HepG2 (cell line): ENCODE results near the gene MFSD2B. TPM values are rescaled to one million over a fixed set of nuclear protein-coding genes. Genes with fewer than 3 reads are reported as not detected.
A peak's percentile ranks its signal among the peaks of the same experiment; 100 is the strongest.
"Not testable (repeated sequence)": the region's sequence is repeated elsewhere in the genome, so short reads cannot be mapped to it uniquely, and the experiment has no call there.

ENCODE experiments used
- ATAC-seq: fragments of 200-7000 bp; cut with Tn5 transposase; 3 replicates; pipeline ENCODE4 v1.9.1; 2020; ENCODE audit warnings: mild to moderate bottlenecking, moderate library complexity
- BruUV-seq: library from RNA; stranded (reverse); fragments of 400-500 nt; replicated peaks from 2 replicates; lab custom pipeline; 2021; lab: Mats Ljungman, UMichigan
- CTCF ChIA-PET: fragments of 300-600 bp; formaldehyde crosslinking; extraction: SDS; loops from one replicate; lab custom pipeline; 2021; ENCODE audit warnings: low total read pairs, inconsistent platforms, low intra/inter-chr PET ratio; lab: Yijun Ruan, JAX
- POLR2A ChIA-PET: fragments of 350-600 bp; sonication (Branson Sonifier 250); formaldehyde crosslinking; loops from one replicate; lab custom pipeline; 2020; ENCODE audit warnings: antibody characterized with exemption, inconsistent platforms; lab: Yijun Ruan, JAX
- DNase-seq: peaks from one replicate; pipeline ENCODE4 v3.0.0-alpha.2; 2015; ENCODE audit warnings: low spot score
- FAIRE-seq: peaks from 3 replicates; lab custom pipeline; 2011; peaks lifted over from hg19 to GRCh38; lab: Jason Lieb, UNC
- H2AFZ ChIP-seq: one replicate; pipeline ENCODE4 v1.6.1; 2011; ENCODE audit warnings: low read length, inconsistent platforms
- H3K27ac ChIP-seq: fragments of 300-600 bp; 3 replicates; pipeline ENCODE4 v1.8.0; 2011; ENCODE audit warnings: mixed run types, mild to moderate bottlenecking, mixed read lengths, low read length, inconsistent platforms; ENCODE audit not compliant: insufficient read depth; ENCODE audit errors: extremely low read length
- H3K27me3 ChIP-seq, 2 experiments: fragments of 200-600 bp in 1 of 2; 2 replicates in 1 of 2; 3 replicates in 1 of 2; pipeline versions ENCODE4 v1.6.0 to v1.8.0; 2011; ENCODE audit warnings: low read length in 2 of 2, mild to moderate bottlenecking in 2 of 2, moderate library complexity in 2 of 2, inconsistent platforms in 1 of 2; ENCODE audit not compliant: insufficient read depth in 2 of 2, control insufficient read depth in 1 of 2
- H3K36me3 ChIP-seq, 2 experiments: fragments of 200-600 bp in 1 of 2; replicated peaks in 1 of 2; 2 replicates in 1 of 2; 3 replicates in 1 of 2; pipeline versions ENCODE4 v1.5.1 to v1.8.0; 2011; ENCODE audit warnings: low read length in 2 of 2, inconsistent platforms in 1 of 2; ENCODE audit not compliant: insufficient read depth in 2 of 2, control insufficient read depth in 1 of 2
- H3K4me1 ChIP-seq: 2 replicates; pipeline ENCODE4 v1.5.1; 2012; ENCODE audit warnings: low read length, inconsistent platforms; ENCODE audit not compliant: insufficient read depth
- H3K4me2 ChIP-seq: 2 replicates; pipeline ENCODE4 v1.6.0; 2011; ENCODE audit warnings: low read depth, low read length, inconsistent platforms
- H3K4me3 ChIP-seq, 3 experiments: fragments of 200-600 bp in 1 of 3; sonication (generic), shearing (Covaris generic) in 1 of 3; replicated peaks in 1 of 3; 2 replicates each; pipeline ENCODE4 v1.5.1; 2011 to 2016; ENCODE audit warnings: low read length in 3 of 3, inconsistent platforms in 2 of 3, low read depth in 2 of 3, mild to moderate bottlenecking in 2 of 3, control low read depth in 1 of 3, mixed read lengths in 1 of 3; ENCODE audit not compliant: insufficient read depth in 1 of 3
- H3K79me2 ChIP-seq: one replicate; pipeline ENCODE4 v1.6.1; 2011; ENCODE audit warnings: low read length, inconsistent platforms; ENCODE audit not compliant: insufficient read depth
- H3K9ac ChIP-seq: 2 replicates; pipeline ENCODE4 v1.6.0; 2011; ENCODE audit warnings: mild to moderate bottlenecking, low read depth, low read length, inconsistent platforms; ENCODE audit not compliant: insufficient read depth
- H3K9me3 ChIP-seq: 2 replicates; pipeline ENCODE4 v1.5.1; 2012; ENCODE audit warnings: mild to moderate bottlenecking, low read length
- H4K20me1 ChIP-seq: 2 replicates; pipeline ENCODE4 v1.6.0; 2011; ENCODE audit warnings: inconsistent platforms, mild to moderate bottlenecking, low read length, moderate library complexity; ENCODE audit not compliant: insufficient read depth
- EP300 ChIP-seq, 3 experiments: sonication (generic) in 1 of 3; formaldehyde crosslinking in 1 of 3; IDR thresholded peaks; 2 replicates each; pipeline versions ENCODE4 v1.5.1 to v1.6.1; 2011 to 2020; ENCODE audit warnings: low read depth in 2 of 3, low read length in 2 of 3, borderline replicate concordance in 1 of 3, improper control_type of control experiment in 1 of 3, mild to moderate bottlenecking in 1 of 3, missing genetic modification reagents in 1 of 3, moderate library complexity in 1 of 3
- PATZ1 ChIP-seq: sonication (generic); formaldehyde crosslinking; IDR thresholded peaks from 2 replicates; pipeline ENCODE4 v1.4.0; 2020; ENCODE audit warnings: missing genetic modification reagents
- PHF21A ChIP-seq: sonication (generic); formaldehyde crosslinking; IDR thresholded peaks from 2 replicates; pipeline ENCODE4 v1.5.0; 2020; ENCODE audit warnings: mild to moderate bottlenecking, missing genetic modification reagents
- POLR2A ChIP-seq, 2 experiments: IDR thresholded peaks; 2 replicates each; pipeline ENCODE4 v1.6.1; 2011; ENCODE audit warnings: low read depth in 2 of 2, low read length in 2 of 2, mild to moderate bottlenecking in 1 of 2, moderate library complexity in 1 of 2; ENCODE audit not compliant: insufficient read depth in 1 of 2
- ZNF121 ChIP-seq: sonication (generic); formaldehyde crosslinking; IDR thresholded peaks from 2 replicates; pipeline ENCODE4 v1.5.0; 2020; ENCODE audit warnings: mild to moderate bottlenecking, missing genetic modification reagents
- ZNF280B ChIP-seq: sonication (generic); formaldehyde crosslinking; IDR thresholded peaks from 2 replicates; pipeline ENCODE4 v1.5.0; 2020; ENCODE audit warnings: missing genetic modification reagents, mild to moderate bottlenecking, borderline replicate concordance
- ZNF639 ChIP-seq: conservative IDR thresholded peaks from 2 replicates; pipeline ENCODE4 v1.6.1; 2018; ENCODE audit warnings: missing genetic modification reagents
- ZNF652 ChIP-seq: IDR thresholded peaks from 2 replicates; pipeline ENCODE4 v1.6.1; 2016; ENCODE audit warnings: low read depth, borderline replicate concordance
- ZNF792 ChIP-seq: IDR thresholded peaks from 2 replicates; pipeline ENCODE4 v1.6.1; 2016
- WGBS: methylation state at CpG from one replicate; pipeline ENCODE4 v1.1.6; 2017; ENCODE audit warnings: low lambda C conversion rate; 5-methylcytosine and 5-hydroxymethylcytosine counted together
- in situ Hi-C: cut with HindIII; loops from 2 replicates; pipeline ENCODE4 v1.10.0; 2017; ENCODE audit warnings: low pct_unique_long_range_greater_than_20kb; ENCODE audit not compliant: extremely low pct_ligation_motif_present
- intact Hi-C: fragments of 100-400 bp; cut with micrococcal nuclease; formaldehyde crosslinking; loops from one replicate; pipeline ENCODE4 v1.10.0; 2022; ENCODE audit not compliant: unreplicated experiment
- polyA plus RNA-seq, 8 experiments: library from polyadenylated mRNA; depleted of rRNA in 3 of 8; stranded (reverse) in 7 of 8; unstranded in 1 of 8; fragments of >200 nt; fragmentation: Illumina TruSeq in 4 of 8; extraction: Trizol in 4 of 8; gene quantifications; 2 replicates each; pipeline versions ENCODE4 v1.2.1 to v1.2.3, GENCODE V29; 2011 to 2016; ENCODE audit warnings: low read depth in 4 of 8, missing spikeins in 1 of 8, mixed read lengths in 1 of 8; ENCODE audit not compliant: insufficient read depth in 1 of 8
- total RNA-seq, 5 experiments: library from RNA; depleted of rRNA; stranded (reverse); fragments of >200 nt; fragmentation: Illumina TruSeq; extraction: Trizol; gene quantifications; 2 replicates each; pipeline ENCODE4 v1.2.3, GENCODE V29; 2016; ENCODE audit warnings: low read depth in 1 of 5

MFSD2B gene
- total and polyA plus RNA-seq, 2 of the 13 experiments (the other 11 are each of a cell fraction or from before 2014, with no cell fraction given) = 0.21 to 0.93 TPM

- H3K4me3 ChIP-seq, ATAC-seq, FAIRE-seq, intact Hi-C loops, H3K9me3 ChIP-seq, CTCF ChIA-PET, BruUV-seq, H3K9ac ChIP-seq, H2AFZ ChIP-seq, H3K27me3 ChIP-seq, H3K4me2 ChIP-seq, in situ Hi-C loops, H4K20me1 ChIP-seq, POLR2A ChIA-PET, H3K27ac ChIP-seq, DNase-seq: not testable (repeated sequence)
- WGBS = 96% methylated on average over 6 of the region's 6 CpGs
- peaks cover 32% of the 10 kb centered on the region for H3K79me2 ChIP-seq
- peaks cover 6 to 12% of the 10 kb centered on the region in 2 experiments for H3K36me3 ChIP-seq
- TF ChIP-seq ZNF121 (CRISPR knock-in tag) = peak; percentile 63
- H3K4me1 ChIP-seq = peaks cover 29% of the 10 kb centered on the region
Observed at GRCh38 chr2:24043133-24043532, 33.2 kb downstream of the MFSD2B start.

- ChIA-PET POLR2A (interaction anchor here (0.7 to 4.2 kb wide), 9 partner anchors 11 to 119 kb away, joined by 3 to 91 read pairs (median 18); partner anchors contain the start of genes ATAD2B, SF3B6 and TP53I3), CTCF (no interaction called here)
- ATAC-seq = peak; percentile 44
- H3K4me2 ChIP-seq = peak overlapping the region; percentile 84
- H3K4me1 ChIP-seq = peaks cover 46% of the 10 kb centered on the region
- no peaks in the 10 kb centered on the region for H4K20me1 ChIP-seq
- FAIRE-seq = peak; percentile 77
- WGBS = 53% methylated on average over 11 of the region's 11 CpGs
- no peaks in the 10 kb centered on the region for H3K36me3 ChIP-seq
- in situ Hi-C loops = no loop called here
- H2AFZ ChIP-seq = no peak overlapping the region
- H3K9ac ChIP-seq = peak overlapping the region; percentile 83
- intact Hi-C loops = loop anchor here (2.0 kb wide), 1 partner anchor 31 kb away; no protein-coding TSS in a partner anchor
- no peaks in the 10 kb centered on the region for H3K9me3 ChIP-seq
- H3K27ac ChIP-seq = peak overlapping the region; percentile 90
- H3K27me3 ChIP-seq = no peaks in the 10 kb centered on the region; a peak in 2 of 5 replicates
- DNase-seq = peak; percentile 83
- peaks cover 36% of the 10 kb centered on the region for H3K79me2 ChIP-seq
- H3K4me3 ChIP-seq = peak overlapping the region; percentile 84 to 93 (median 88); a peak in 5 of 6 replicates
- no TSS peak for BruUV-seq
- TF ChIP-seq POLR2A (IDR thresholded peaks at IDR 0.05; ENCODE audit: insufficient read depth in 1 of 2, low read depth in 2 of 2, low read length in 2 of 2) (peak; percentile 66 to 94), PHF21A (CRISPR knock-in tag) (no peak), PATZ1 (CRISPR knock-in tag) (peak; percentile 76), ZNF652 (CRISPR knock-in tag) (peak; percentile 63; the same call in 1 of the 2 replicates), ZNF280B (CRISPR knock-in tag) (no peak), ZNF639 (CRISPR knock-in tag) (no peak), ZNF792 (CRISPR knock-in tag) (0 out of 2 replicates have a peak, but pooled peaks have one; percentile 32), EP300 (IDR thresholded peaks at IDR 0.05; ENCODE audit: low read depth in 2 of 2, low read length in 2 of 2) (0 out of 4 replicates have a peak, but pooled peaks of 1 of the 2 experiments have one; percentile 4), EP300 (CRISPR knock-in tag; IDR thresholded peaks at IDR 0.05; ENCODE audit: borderline replicate concordance) (no peak)
Observed at GRCh38 chr2:24045511-24046508, 35.9 kb downstream of the MFSD2B start.
